Astrocyte (in vitro differentiated cells and primary cell): Measurements from ENCODE around the gene STIM1.

Experiments used
- CTCF ChIP-seq: IDR thresholded peaks from 2 replicates; pipeline ENCODE4 v1.5.1; 2011; ENCODE audit warnings: low read depth, mild to moderate bottlenecking, inconsistent platforms, low read length, moderate library complexity; ENCODE audit not compliant: insufficient read depth
- EZH2 ChIP-seq: IDR thresholded peaks from 2 replicates; pipeline ENCODE4 v1.6.1; 2012; ENCODE audit warnings: mild to moderate bottlenecking, low read length, inconsistent platforms; ENCODE audit not compliant: insufficient read depth

GRCh38 chr11:3983101-3983500, 127.6 kb downstream of the STIM1 start:
- TF ChIP-seq CTCF (no peak), EZH2 (no peak)
